Bronchial epithelial cell (primary cell): ENCODE data around the gene AHI1. TPM values are rescaled to one million over a fixed set of nuclear protein-coding genes. Genes with fewer than 3 reads are reported as not detected.

ENCODE experiments used
- DNase-seq: peaks from one replicate; pipeline ENCODE4 v3.0.0-alpha.2; 2010; ENCODE audit warnings: low read depth
- FAIRE-seq: peaks from 2 replicates; lab custom pipeline; 2011; peaks lifted over from hg19 to GRCh38; lab: Jason Lieb, UNC
- H3K27me3 ChIP-seq: 2 replicates; pipeline ENCODE4 v1.5.1; 2011; ENCODE audit warnings: low read length; ENCODE audit not compliant: control insufficient read depth, insufficient read depth
- H3K36me3 ChIP-seq: 2 replicates; pipeline ENCODE4 v1.5.1; 2011; ENCODE audit warnings: low read length; ENCODE audit not compliant: control insufficient read depth, insufficient read depth
- H3K4me3 ChIP-seq: 2 replicates; pipeline ENCODE4 v1.5.1; 2011; ENCODE audit warnings: mild to moderate bottlenecking, low read depth, low read length, control low read depth
- total RNA-seq: library from RNA; depleted of rRNA; stranded (reverse); fragments of >200 nt; gene quantifications from 2 replicates; pipeline ENCODE4 v1.2.1, GENCODE V29; 2014
- TF ChIP-seq, protein P1 (sequence below): IDR thresholded peaks from 2 replicates; pipeline ENCODE4 v1.5.1; 2011; ENCODE audit warnings: mild to moderate bottlenecking, moderate library complexity, low read length, control low read depth, inconsistent platforms; ENCODE audit not compliant: insufficient read depth, severe bottlenecking

The AHI1 gene
- total RNA-seq, 1 donor from 2014 or later = 5.5 TPM

DNA sequence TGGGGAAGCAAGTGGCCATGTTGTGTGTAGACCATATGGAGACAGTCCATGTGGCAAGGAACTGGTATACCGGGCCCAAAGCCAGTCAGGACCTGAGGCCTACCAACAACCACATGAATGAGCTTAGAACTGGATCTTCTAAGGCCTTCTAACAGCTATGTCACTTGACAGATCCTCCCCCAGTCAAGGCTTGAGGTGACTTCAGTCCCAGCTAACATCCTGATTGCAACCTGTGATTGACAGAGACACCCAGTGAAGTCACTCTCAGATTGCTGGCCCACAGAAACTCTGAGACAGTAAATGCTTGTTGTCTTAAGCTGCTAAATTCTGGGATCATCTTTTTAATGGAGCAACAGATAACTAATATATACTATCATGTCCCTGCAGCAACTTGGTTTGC, 32.9 kb downstream of the AHI1 start:
- H3K36me3 ChIP-seq = no peaks in the 10 kb centered on the region
- H3K4me3 ChIP-seq = no peak overlapping the region
- FAIRE-seq = no peak
- H3K27me3 ChIP-seq = no peaks in the 10 kb centered on the region
- no peak for DNase-seq
- TF ChIP-seq, protein P1, sequence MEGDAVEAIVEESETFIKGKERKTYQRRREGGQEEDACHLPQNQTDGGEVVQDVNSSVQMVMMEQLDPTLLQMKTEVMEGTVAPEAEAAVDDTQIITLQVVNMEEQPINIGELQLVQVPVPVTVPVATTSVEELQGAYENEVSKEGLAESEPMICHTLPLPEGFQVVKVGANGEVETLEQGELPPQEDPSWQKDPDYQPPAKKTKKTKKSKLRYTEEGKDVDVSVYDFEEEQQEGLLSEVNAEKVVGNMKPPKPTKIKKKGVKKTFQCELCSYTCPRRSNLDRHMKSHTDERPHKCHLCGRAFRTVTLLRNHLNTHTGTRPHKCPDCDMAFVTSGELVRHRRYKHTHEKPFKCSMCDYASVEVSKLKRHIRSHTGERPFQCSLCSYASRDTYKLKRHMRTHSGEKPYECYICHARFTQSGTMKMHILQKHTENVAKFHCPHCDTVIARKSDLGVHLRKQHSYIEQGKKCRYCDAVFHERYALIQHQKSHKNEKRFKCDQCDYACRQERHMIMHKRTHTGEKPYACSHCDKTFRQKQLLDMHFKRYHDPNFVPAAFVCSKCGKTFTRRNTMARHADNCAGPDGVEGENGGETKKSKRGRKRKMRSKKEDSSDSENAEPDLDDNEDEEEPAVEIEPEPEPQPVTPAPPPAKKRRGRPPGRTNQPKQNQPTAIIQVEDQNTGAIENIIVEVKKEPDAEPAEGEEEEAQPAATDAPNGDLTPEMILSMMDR = no peak

DNA sequence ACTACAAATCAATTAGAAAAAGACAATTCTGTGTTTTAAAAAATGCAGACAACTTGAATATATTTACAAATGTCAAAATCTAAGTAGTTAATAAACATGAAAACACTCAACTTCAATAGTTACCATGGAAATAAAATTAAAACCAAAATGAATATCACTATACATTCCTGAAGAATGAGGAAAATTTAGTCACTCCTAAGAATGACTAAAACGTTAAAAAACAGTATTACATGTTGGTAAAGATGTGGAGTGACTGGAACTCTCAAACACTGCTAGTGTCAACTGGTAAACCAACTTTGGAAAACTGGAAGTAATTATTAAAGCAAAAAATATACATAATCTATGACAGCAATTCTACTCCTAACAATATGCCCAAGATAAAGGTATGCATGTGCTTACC, 36.3 kb downstream of the AHI1 start:
- FAIRE-seq (no peak), DNase-seq (peak; percentile 5)
- no peak overlapping the region for H3K4me3 ChIP-seq
- TF ChIP-seq, protein P1 = no peak
- no peaks in the 10 kb centered on the region for H3K36me3 ChIP-seq
- no peaks in the 10 kb centered on the region for H3K27me3 ChIP-seq

DNA sequence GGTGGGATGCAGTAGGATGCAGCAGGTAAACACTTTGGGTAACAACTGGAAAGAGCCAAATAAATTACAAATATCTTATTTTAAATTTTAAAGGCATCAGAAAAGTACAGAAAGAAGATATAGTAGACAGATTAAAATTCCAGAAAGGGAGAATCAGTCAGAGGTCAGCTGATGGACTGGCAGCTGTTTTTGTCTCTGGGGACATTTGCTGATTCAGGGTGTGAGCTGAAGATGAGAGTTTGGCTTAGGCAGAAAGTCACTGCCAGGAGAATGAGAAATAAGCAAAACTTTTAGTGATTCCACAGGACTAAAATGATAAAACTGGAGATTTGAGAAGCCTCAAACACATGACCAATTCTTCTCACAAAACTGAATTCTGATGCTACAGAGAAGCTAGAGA, 39.5 kb downstream of the AHI1 start:
- FAIRE-seq (no peak), DNase-seq (no peak)
- H3K27me3 ChIP-seq = no peaks in the 10 kb centered on the region
- TF ChIP-seq, protein P1 = no peak
- no peak overlapping the region for H3K4me3 ChIP-seq
- H3K36me3 ChIP-seq = no peaks in the 10 kb centered on the region

DNA sequence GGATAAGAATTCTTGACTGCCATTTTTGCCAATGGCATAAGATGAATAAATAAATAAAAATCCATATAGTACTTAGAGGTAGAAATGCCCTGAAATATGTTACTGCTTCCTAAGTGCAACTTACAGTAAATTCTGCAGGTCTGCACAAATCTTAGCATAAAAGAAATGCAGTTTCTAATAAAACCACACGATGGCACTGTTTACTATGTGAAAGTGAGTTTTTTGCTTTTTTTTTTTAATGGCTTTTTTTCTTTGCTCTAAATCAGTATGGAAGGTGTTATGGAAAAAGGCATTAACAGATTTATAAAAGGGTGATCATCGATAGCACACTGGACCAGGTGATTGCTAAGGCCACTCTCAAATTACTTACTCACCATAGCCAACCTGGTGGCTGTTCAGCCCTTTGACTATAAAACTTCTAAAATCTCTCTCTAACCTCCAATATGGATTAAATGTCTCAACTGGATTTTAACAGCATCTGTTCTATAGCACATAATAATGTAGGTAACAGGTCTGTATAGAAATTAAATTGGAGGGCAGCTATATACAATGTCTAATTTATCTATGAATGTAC, 45.8 kb downstream of the AHI1 start:
- no peak for FAIRE-seq
- Histone ChIP-seq H3K27me3 (no peaks in the 10 kb centered on the region), H3K36me3 (no peaks in the 10 kb centered on the region), H3K4me3 (no peak overlapping the region)
- TF ChIP-seq, protein P1 = peak; percentile 44
- peak; percentile 50 for DNase-seq

DNA sequence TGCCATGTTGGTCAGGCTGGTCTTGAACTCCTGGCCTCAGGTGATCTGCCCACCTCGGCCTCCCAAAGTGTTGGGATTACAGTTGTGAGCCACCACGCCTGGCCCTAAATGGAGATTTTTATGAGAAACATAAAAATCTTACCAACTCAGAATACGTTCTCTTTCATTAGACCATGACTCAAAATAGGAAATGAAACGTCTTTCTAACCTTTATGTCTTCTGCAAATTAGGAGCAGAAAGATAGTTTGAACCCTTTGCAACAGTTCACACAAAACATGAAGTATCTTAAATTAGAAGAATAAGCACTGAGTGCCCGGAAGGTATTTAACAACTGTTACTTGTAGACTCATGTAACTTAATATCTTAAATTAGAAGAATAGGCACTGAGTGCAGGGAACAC, 48.3 kb downstream of the AHI1 start:
- DNase-seq (no peak), FAIRE-seq (no peak)
- no peak overlapping the region for H3K4me3 ChIP-seq
- TF ChIP-seq, protein P1 = no peak
- H3K36me3 ChIP-seq = no peaks in the 10 kb centered on the region
- H3K27me3 ChIP-seq = no peaks in the 10 kb centered on the region
